Measurements from ENCODE around the gene PIN1. TPM values are rescaled to one million over a fixed set of nuclear protein-coding genes. Genes with fewer than 3 reads are reported as not detected.

Gene PIN1
- total RNA-seq, 1 donor from 2014 or later, result 57.0 TPM

- H3K4me3 ChIP-seq, result no peak overlapping the region
- no peak for ATAC-seq
- no peak overlapping the region for H3K27ac ChIP-seq
- H3K9me3 ChIP-seq, result no peaks in the 10 kb centered on the region
- DNase-seq, result no peak
- intact Hi-C loops (cut with DNase I), result no loop called here
- H3K27me3 ChIP-seq (ENCODE audit: low read depth), result no peaks in the 10 kb centered on the region
- H3K4me1 ChIP-seq, result no peaks in the 10 kb centered on the region
- peaks cover 3% of the 10 kb centered on the region for H3K36me3 ChIP-seq
- no peak for TF ChIP-seq CTCF (IDR thresholded peaks at IDR 0.05)
These were observed 21.5 kb downstream of the PIN1 start for GRCh38 chr19:9856609-9857008.

GRCh38 chr19:9857076-9857721, 22.1 kb downstream of the PIN1 start:
- TF ChIP-seq CTCF (IDR thresholded peaks at IDR 0.05), result no peak
- H3K27me3 ChIP-seq (ENCODE audit: low read depth), result no peaks in the 10 kb centered on the region
- no peak for DNase-seq
- H3K9me3 ChIP-seq, result no peaks in the 10 kb centered on the region
- ATAC-seq, result no peak
- intact Hi-C loops (cut with DNase I), result no loop called here
- no peaks in the 10 kb centered on the region for H3K4me1 ChIP-seq
- no peak overlapping the region for H3K4me3 ChIP-seq
- H3K36me3 ChIP-seq, result peaks cover 3% of the 10 kb centered on the region
- H3K27ac ChIP-seq, result no peak overlapping the region

GRCh38 chr19:9857920-9858746, 23.0 kb downstream of the PIN1 start:
- Histone ChIP-seq H3K9me3 (no peaks in the 10 kb centered on the region), H3K4me3 (no peak overlapping the region), H3K27ac (no peak overlapping the region), H3K4me1 (no peaks in the 10 kb centered on the region), H3K36me3 (peaks cover 3% of the 10 kb centered on the region), H3K27me3 (ENCODE audit: low read depth) (no peaks in the 10 kb centered on the region)
- no peak for TF ChIP-seq CTCF (IDR thresholded peaks at IDR 0.05)
- ATAC-seq (peak in 1 of 2 donors; percentile 14), DNase-seq (no peak)
- intact Hi-C loops (cut with DNase I), result no loop called here

- no peaks in the 10 kb centered on the region for H3K27me3 ChIP-seq (ENCODE audit: low read depth)
- no peak overlapping the region for H3K27ac ChIP-seq
- TF ChIP-seq CTCF (IDR thresholded peaks at IDR 0.05), result no peak
- no peaks in the 10 kb centered on the region for H3K4me1 ChIP-seq
- no peak overlapping the region for H3K4me3 ChIP-seq
- DNase-seq (no peak), ATAC-seq (no peak)
- no peaks in the 10 kb centered on the region for H3K36me3 ChIP-seq
- no peaks in the 10 kb centered on the region for H3K9me3 ChIP-seq
- intact Hi-C loops (cut with DNase I), result no loop called here
These were observed 23.6 kb downstream of the PIN1 start for GRCh38 chr19:9858766-9859165.

GRCh38 chr19:9860407-9860806, 25.3 kb downstream of the PIN1 start:
- ATAC-seq, result no peak
- no peak overlapping the region for H3K27ac ChIP-seq
- intact Hi-C loops (cut with DNase I), result no loop called here
- TF ChIP-seq CTCF (IDR thresholded peaks at IDR 0.05), result no peak
- H3K36me3 ChIP-seq, result no peaks in the 10 kb centered on the region
- DNase-seq, result no peak
- H3K27me3 ChIP-seq (ENCODE audit: low read depth), result no peaks in the 10 kb centered on the region
- no peaks in the 10 kb centered on the region for H3K4me1 ChIP-seq
- H3K9me3 ChIP-seq, result no peaks in the 10 kb centered on the region
- no peak overlapping the region for H3K4me3 ChIP-seq
